Measurements from ENCODE around the gene SPIRE1.
"Not testable (repeated sequence)": the region's sequence is repeated elsewhere in the genome, so short reads cannot be mapped to it uniquely, and the experiment has no call there.

Gene SPIRE1

GRCh38 chr18:12540751-12541150, 117.2 kb downstream of the SPIRE1 start:
- Histone ChIP-seq H3K27me3 (ENCODE audit: low read length) (no peaks in the 10 kb centered on the region), H4K20me1 (ENCODE audit: low read depth, low read length) (no peaks in the 10 kb centered on the region), H3K9me2 (replicated peaks; ENCODE audit: insufficient read depth, low read length) (no peaks in the 10 kb centered on the region), H3K4me3 (ENCODE audit: insufficient read depth, low read length, poor library complexity, severe bottlenecking) (no peak overlapping the region), H3K9me3 (ENCODE audit: insufficient read depth, low read length) (no peaks in the 10 kb centered on the region), H3F3A (ENCODE audit: insufficient read depth) (no peaks in the 10 kb centered on the region), H3K79me2 (ENCODE audit: insufficient read depth, low read length) (no peaks in the 10 kb centered on the region), H3K4me2 (ENCODE audit: low read depth, low read length, poor library complexity, severe bottlenecking) (no peak overlapping the region), H3K36me3 (ENCODE audit: low read length) (no peaks in the 10 kb centered on the region), H3K9ac (ENCODE audit: low read length) (no peak overlapping the region), H3K27ac (ENCODE audit: low read depth, low read length) (no peak overlapping the region), H2AFZ (ENCODE audit: low read depth, low read length, severe bottlenecking) (no peak overlapping the region)
- TF ChIP-seq, protein P1, sequence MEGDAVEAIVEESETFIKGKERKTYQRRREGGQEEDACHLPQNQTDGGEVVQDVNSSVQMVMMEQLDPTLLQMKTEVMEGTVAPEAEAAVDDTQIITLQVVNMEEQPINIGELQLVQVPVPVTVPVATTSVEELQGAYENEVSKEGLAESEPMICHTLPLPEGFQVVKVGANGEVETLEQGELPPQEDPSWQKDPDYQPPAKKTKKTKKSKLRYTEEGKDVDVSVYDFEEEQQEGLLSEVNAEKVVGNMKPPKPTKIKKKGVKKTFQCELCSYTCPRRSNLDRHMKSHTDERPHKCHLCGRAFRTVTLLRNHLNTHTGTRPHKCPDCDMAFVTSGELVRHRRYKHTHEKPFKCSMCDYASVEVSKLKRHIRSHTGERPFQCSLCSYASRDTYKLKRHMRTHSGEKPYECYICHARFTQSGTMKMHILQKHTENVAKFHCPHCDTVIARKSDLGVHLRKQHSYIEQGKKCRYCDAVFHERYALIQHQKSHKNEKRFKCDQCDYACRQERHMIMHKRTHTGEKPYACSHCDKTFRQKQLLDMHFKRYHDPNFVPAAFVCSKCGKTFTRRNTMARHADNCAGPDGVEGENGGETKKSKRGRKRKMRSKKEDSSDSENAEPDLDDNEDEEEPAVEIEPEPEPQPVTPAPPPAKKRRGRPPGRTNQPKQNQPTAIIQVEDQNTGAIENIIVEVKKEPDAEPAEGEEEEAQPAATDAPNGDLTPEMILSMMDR (IDR thresholded peaks at IDR 0.05; ENCODE audit: insufficient read depth, low read length, poor library complexity, severe bottlenecking): no peak
- TF ChIP-seq EZH2phosphoT487 (conservative IDR thresholded peaks at IDR 0.05; ENCODE audit: low read length): no peak

DNA sequence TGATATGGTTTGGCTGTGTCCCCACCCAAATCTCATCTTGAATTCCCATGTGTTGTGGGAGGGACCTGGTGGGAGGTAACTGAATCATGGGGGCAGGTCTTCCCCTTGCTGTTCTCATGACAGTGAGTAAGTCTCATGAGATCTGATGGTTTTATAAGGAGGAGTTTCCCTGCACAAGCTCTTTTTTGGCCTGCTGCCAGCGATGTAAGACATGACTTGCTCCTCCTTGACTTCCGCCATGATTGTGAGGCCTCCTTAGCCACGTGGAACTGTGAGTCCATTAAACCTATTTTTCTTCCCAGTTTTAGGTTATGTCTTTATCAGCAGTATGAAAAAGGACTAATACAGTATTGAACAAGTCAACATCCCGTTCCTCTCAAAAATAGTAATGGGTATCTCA, 118.7 kb downstream of the SPIRE1 start:
- H3F3A ChIP-seq (ENCODE audit: insufficient read depth); H3K9me3 ChIP-seq (ENCODE audit: insufficient read depth, low read length); H2AFZ ChIP-seq (ENCODE audit: low read depth, low read length, severe bottlenecking); H3K27ac ChIP-seq (ENCODE audit: low read depth, low read length); H3K9me2 ChIP-seq (replicated peaks; ENCODE audit: insufficient read depth, low read length); H3K9ac ChIP-seq (ENCODE audit: low read length); H3K4me2 ChIP-seq (ENCODE audit: low read depth, low read length, poor library complexity, severe bottlenecking); H3K4me3 ChIP-seq (ENCODE audit: insufficient read depth, low read length, poor library complexity, severe bottlenecking); H3K27me3 ChIP-seq (ENCODE audit: low read length); H3K36me3 ChIP-seq (ENCODE audit: low read length); H3K79me2 ChIP-seq (ENCODE audit: insufficient read depth, low read length); H4K20me1 ChIP-seq (ENCODE audit: low read depth, low read length): not testable (repeated sequence)

DNA sequence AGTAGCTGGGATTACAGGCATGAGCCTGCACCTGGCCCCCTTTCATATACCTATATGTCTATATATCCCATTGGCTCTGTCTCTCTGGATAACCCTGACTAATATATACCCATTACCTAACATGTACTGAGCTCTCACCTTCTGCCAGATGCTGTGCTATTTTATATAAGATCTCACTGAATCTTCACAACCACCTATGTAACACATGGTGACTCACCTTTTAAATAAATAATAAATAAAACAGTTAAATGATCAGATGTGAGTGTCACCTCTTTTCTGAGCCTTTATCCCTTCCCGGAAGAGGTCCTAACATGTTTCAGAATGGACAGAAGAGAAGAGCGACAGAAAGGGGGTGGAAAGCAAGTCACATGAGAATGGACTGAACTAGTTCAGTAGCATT, 123.1 kb downstream of the SPIRE1 start:
- H3K27me3 ChIP-seq (ENCODE audit: low read length): no peaks in the 10 kb centered on the region
- no peak overlapping the region for H2AFZ ChIP-seq (ENCODE audit: low read depth, low read length, severe bottlenecking)
- H3K9me3 ChIP-seq (ENCODE audit: insufficient read depth, low read length): no peaks in the 10 kb centered on the region
- no peaks in the 10 kb centered on the region for H3K9me2 ChIP-seq (replicated peaks; ENCODE audit: insufficient read depth, low read length)
- H3K9ac ChIP-seq (ENCODE audit: low read length): no peak overlapping the region
- H3K79me2 ChIP-seq (ENCODE audit: insufficient read depth, low read length): no peaks in the 10 kb centered on the region
- TF ChIP-seq, protein P1 (IDR thresholded peaks at IDR 0.05; ENCODE audit: insufficient read depth, low read length, poor library complexity, severe bottlenecking): no peak
- no peak for TF ChIP-seq EZH2phosphoT487 (conservative IDR thresholded peaks at IDR 0.05; ENCODE audit: low read length)
- no peak overlapping the region for H3K4me3 ChIP-seq (ENCODE audit: insufficient read depth, low read length, poor library complexity, severe bottlenecking)
- H3K27ac ChIP-seq (ENCODE audit: low read depth, low read length): no peak overlapping the region
- H3K36me3 ChIP-seq (ENCODE audit: low read length): no peaks in the 10 kb centered on the region
- H3K4me2 ChIP-seq (ENCODE audit: low read depth, low read length, poor library complexity, severe bottlenecking): no peak overlapping the region
- H3F3A ChIP-seq (ENCODE audit: insufficient read depth): no peaks in the 10 kb centered on the region
- H4K20me1 ChIP-seq (ENCODE audit: low read depth, low read length): no peaks in the 10 kb centered on the region

DNA sequence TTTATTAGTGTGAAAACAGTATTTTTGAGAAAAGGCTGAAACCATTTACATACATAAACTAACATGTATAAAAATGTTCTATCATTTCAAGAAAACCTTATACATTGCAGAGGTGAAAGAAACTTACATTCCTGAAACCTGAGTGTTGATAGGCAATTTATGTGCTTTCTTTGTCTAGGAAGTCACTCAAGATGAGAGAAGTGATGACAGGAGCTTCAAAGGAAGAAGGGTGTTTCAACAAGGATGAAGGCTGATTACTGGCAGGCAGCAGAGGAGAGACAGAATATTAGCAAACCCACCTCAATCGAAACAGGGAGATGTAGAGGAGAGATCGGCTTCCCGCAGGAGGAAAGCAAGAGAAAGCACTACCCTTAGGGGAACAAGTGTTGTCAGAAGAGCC, 125.2 kb downstream of the SPIRE1 start:
- no peaks in the 10 kb centered on the region for H3K36me3 ChIP-seq (ENCODE audit: low read length)
- H2AFZ ChIP-seq (ENCODE audit: low read depth, low read length, severe bottlenecking): no peak overlapping the region
- H4K20me1 ChIP-seq (ENCODE audit: low read depth, low read length): no peaks in the 10 kb centered on the region
- H3K4me2 ChIP-seq (ENCODE audit: low read depth, low read length, poor library complexity, severe bottlenecking): no peak overlapping the region
- H3K27ac ChIP-seq (ENCODE audit: low read depth, low read length): no peak overlapping the region
- H3K9me3 ChIP-seq (ENCODE audit: insufficient read depth, low read length): no peaks in the 10 kb centered on the region
- TF ChIP-seq, protein P1 (IDR thresholded peaks at IDR 0.05; ENCODE audit: insufficient read depth, low read length, poor library complexity, severe bottlenecking): no peak
- no peak for TF ChIP-seq EZH2phosphoT487 (conservative IDR thresholded peaks at IDR 0.05; ENCODE audit: low read length)
- H3K9ac ChIP-seq (ENCODE audit: low read length): no peak overlapping the region
- no peaks in the 10 kb centered on the region for H3K9me2 ChIP-seq (replicated peaks; ENCODE audit: insufficient read depth, low read length)
- H3F3A ChIP-seq (ENCODE audit: insufficient read depth): no peaks in the 10 kb centered on the region
- H3K27me3 ChIP-seq (ENCODE audit: low read length): no peaks in the 10 kb centered on the region
- H3K4me3 ChIP-seq (ENCODE audit: insufficient read depth, low read length, poor library complexity, severe bottlenecking): no peak overlapping the region
- H3K79me2 ChIP-seq (ENCODE audit: insufficient read depth, low read length): no peaks in the 10 kb centered on the region
